K562 (cell line): ENCODE data around the gene ZNF335. TPM values are rescaled to one million over a fixed set of nuclear protein-coding genes. Genes with fewer than 3 reads are reported as not detected.

Experiments used
- HDAC1 ChIP-seq, 2 experiments: fragments of 450-650 bp; IDR thresholded peaks; 2 replicates each; pipeline ENCODE4 v1.6.1; 2016 to 2017; ENCODE audit warnings: inconsistent platforms in 1 of 2, mild to moderate bottlenecking in 1 of 2, moderate library complexity in 1 of 2
- MIER1 ChIP-seq: fragments of 450-650 bp; IDR thresholded peaks from 2 replicates; pipeline ENCODE4 v1.6.1; 2016; ENCODE audit warnings: antibody characterized with exemption, mild to moderate bottlenecking, low read depth
- PTBP1 ChIP-seq: fragments of 200-400 bp; formaldehyde crosslinking; IDR thresholded peaks from 2 replicates; pipeline ENCODE4 v1.6.1; 2017; ENCODE audit warnings: low read depth, low read length
- RCOR1 ChIP-seq, 2 experiments: IDR thresholded peaks; 2 replicates each; pipeline ENCODE4 v1.6.1; 2012; ENCODE audit warnings: low read depth in 2 of 2, low read length in 2 of 2, borderline replicate concordance in 1 of 2, improper control_type of control experiment in 1 of 2
- SIN3A ChIP-seq, 2 experiments: fragments of 150-350 bp in 1 of 2; IDR thresholded peaks; 2 replicates each; pipeline ENCODE4 v1.6.1; 2011 to 2016; ENCODE audit warnings: borderline replicate concordance in 2 of 2, low read depth in 2 of 2, low read length in 2 of 2, mild to moderate bottlenecking in 2 of 2, moderate library complexity in 2 of 2; ENCODE audit not compliant: control insufficient read depth in 1 of 2
- SMAD4 ChIP-seq: fragments of 250-450 bp; sonication (Bioruptor Pico); conservative IDR thresholded peaks from 2 replicates; pipeline ENCODE4 v1.8.0; 2021; ENCODE audit warnings: inconsistent platforms, mild to moderate bottlenecking, moderate library complexity
- TCFL5 ChIP-seq: fragments of 250-450 bp; sonication (Bioruptor Pico); conservative IDR thresholded peaks from 2 replicates; pipeline ENCODE4 v1.6.1; 2021; ENCODE audit warnings: mild to moderate bottlenecking, moderate library complexity, matching md5 sums
- THAP12 ChIP-seq: fragments of 250-450 bp; sonication (Bioruptor Pico); IDR thresholded peaks from 2 replicates; pipeline ENCODE4 v1.9.0; 2021; ENCODE audit warnings: mild to moderate bottlenecking, inconsistent platforms
- TRIM25 ChIP-seq: fragments of 450-650 bp; IDR thresholded peaks from 2 replicates; pipeline ENCODE4 v1.7.0; 2016; ENCODE audit warnings: borderline replicate concordance
- U2AF2 ChIP-seq: fragments of 200-400 bp; formaldehyde crosslinking; optimal IDR thresholded peaks from 2 replicates; pipeline ENCODE3; 2017; ENCODE audit warnings: low read depth, mild to moderate bottlenecking, low read length
- ZNF239 ChIP-seq: fragments of 250-450 bp; sonication (Bioruptor Pico); IDR thresholded peaks from 2 replicates; pipeline ENCODE4 v1.4.0; 2020; ENCODE audit warnings: mild to moderate bottlenecking
- ZNF431 ChIP-seq: sonication (generic); formaldehyde crosslinking; IDR thresholded peaks from 2 replicates; pipeline ENCODE4 v1.8.0; 2022; ENCODE audit warnings: mild to moderate bottlenecking, missing genetic modification reagents
- polyA plus RNA-seq, 8 experiments: library from polyadenylated mRNA; depleted of rRNA in 4 of 8; stranded (reverse) in 5 of 8; unstranded in 3 of 8; fragments of >200 nt; fragmentation: Nextera tagmentation in 2 of 8; fragmentation: Illumina TruSeq in 1 of 8; extraction: Ambion mirVana in 2 of 8; extraction: Trizol in 1 of 8; gene quantifications; 2 replicates each; pipeline versions ENCODE4 v1.2.1 to v1.2.3, GENCODE V29; 2011 to 2014; ENCODE audit warnings: inconsistent platforms in 1 of 8, missing spikeins in 1 of 8
- total RNA-seq, 7 experiments: library from RNA; depleted of rRNA in 6 of 7; stranded (reverse); fragments of >200 nt in 6 of 7; fragmentation: Illumina TruSeq in 2 of 7; extraction: Trizol in 2 of 7; gene quantifications; 2 replicates each; pipeline versions ENCODE4 v1.2.1 to v1.2.3, GENCODE V29; 2011 to 2021; ENCODE audit warnings: low replicate concordance in 1 of 7
- TF ChIP-seq, protein P1 (sequence below): sonication (generic); formaldehyde crosslinking; IDR thresholded peaks from 2 replicates; pipeline ENCODE4 v1.8.1; 2022; ENCODE audit warnings: missing genetic modification reagents
- TF ChIP-seq, protein P2 (sequence below): sonication (generic); formaldehyde crosslinking; IDR thresholded peaks from 2 replicates; pipeline ENCODE4 v1.8.1; 2023; ENCODE audit warnings: mild to moderate bottlenecking, missing genetic modification reagents
- TF ChIP-seq, protein P3 (sequence below): fragments of 250-450 bp; sonication (Bioruptor Pico); IDR thresholded peaks from 2 replicates; pipeline ENCODE4 v1.5.0; 2020; ENCODE audit warnings: mild to moderate bottlenecking, borderline replicate concordance

ZNF335 gene
- total and polyA plus RNA-seq, 9 of the 15 experiments (the other 6 are each of a cell fraction or from before 2014, with no cell fraction given) = 0.39 to 16.0 (median 7.6) TPM

DNA sequence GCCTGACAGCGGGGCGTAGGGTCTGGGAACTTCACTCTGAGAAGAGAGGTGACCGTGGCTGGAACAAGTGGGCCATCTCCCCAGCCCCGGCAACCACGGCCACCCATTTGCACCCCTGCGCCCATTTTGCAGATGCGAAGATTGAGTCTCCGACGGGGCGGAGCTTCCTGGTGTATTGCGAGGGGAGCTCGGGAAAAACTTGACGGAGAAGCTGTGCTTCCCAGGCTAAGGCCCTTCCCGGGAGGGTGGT lies 653 bp downstream of the ZNF335 start (continued):
- TF ChIP-seq THAP12 (CRISPR knock-in tag) (0 out of 2 replicates have a peak, but pooled peaks have one; percentile 38), ZNF431 (peak; percentile 28; the same call in 1 of the 2 replicates), ZNF239 (no peak), MIER1 (peak; percentile 80; the same call in 1 of the 2 replicates), U2AF2 (no peak), SMAD4 (CRISPR knock-in tag) (peak; percentile 56), SIN3A (IDR thresholded peaks at IDR 0.05; ENCODE audit: borderline replicate concordance in 2 of 2, control insufficient read depth in 1 of 2, low read depth in 2 of 2, low read length in 2 of 2) (0 out of 4 replicates have a peak, but pooled peaks of 1 of the 2 experiments have one; percentile 37), PTBP1 (peak; percentile 97), TRIM25 (no peak), TCFL5 (CRISPR knock-in tag) (no peak), HDAC1 (IDR thresholded peaks at IDR 0.05) (peak; percentile 91 to 93; a peak in 3 of 4 replicates), RCOR1 (IDR thresholded peaks at IDR 0.05; ENCODE audit: borderline replicate concordance in 1 of 2, low read depth in 2 of 2, low read length in 2 of 2) (peak; percentile 90 to 100)
- TF ChIP-seq, protein P1, sequence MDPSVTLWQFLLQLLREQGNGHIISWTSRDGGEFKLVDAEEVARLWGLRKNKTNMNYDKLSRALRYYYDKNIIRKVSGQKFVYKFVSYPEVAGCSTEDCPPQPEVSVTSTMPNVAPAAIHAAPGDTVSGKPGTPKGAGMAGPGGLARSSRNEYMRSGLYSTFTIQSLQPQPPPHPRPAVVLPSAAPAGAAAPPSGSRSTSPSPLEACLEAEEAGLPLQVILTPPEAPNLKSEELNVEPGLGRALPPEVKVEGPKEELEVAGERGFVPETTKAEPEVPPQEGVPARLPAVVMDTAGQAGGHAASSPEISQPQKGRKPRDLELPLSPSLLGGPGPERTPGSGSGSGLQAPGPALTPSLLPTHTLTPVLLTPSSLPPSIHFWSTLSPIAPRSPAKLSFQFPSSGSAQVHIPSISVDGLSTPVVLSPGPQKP = 0 out of 2 replicates have a peak, but pooled peaks have one; percentile 10
- TF ChIP-seq, protein P2, sequence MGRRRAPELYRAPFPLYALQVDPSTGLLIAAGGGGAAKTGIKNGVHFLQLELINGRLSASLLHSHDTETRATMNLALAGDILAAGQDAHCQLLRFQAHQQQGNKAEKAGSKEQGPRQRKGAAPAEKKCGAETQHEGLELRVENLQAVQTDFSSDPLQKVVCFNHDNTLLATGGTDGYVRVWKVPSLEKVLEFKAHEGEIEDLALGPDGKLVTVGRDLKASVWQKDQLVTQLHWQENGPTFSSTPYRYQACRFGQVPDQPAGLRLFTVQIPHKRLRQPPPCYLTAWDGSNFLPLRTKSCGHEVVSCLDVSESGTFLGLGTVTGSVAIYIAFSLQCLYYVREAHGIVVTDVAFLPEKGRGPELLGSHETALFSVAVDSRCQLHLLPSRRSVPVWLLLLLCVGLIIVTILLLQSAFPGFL (CRISPR knock-in tag) = 0 out of 2 replicates have a peak, but pooled peaks have one; percentile 23
- TF ChIP-seq, protein P3, sequence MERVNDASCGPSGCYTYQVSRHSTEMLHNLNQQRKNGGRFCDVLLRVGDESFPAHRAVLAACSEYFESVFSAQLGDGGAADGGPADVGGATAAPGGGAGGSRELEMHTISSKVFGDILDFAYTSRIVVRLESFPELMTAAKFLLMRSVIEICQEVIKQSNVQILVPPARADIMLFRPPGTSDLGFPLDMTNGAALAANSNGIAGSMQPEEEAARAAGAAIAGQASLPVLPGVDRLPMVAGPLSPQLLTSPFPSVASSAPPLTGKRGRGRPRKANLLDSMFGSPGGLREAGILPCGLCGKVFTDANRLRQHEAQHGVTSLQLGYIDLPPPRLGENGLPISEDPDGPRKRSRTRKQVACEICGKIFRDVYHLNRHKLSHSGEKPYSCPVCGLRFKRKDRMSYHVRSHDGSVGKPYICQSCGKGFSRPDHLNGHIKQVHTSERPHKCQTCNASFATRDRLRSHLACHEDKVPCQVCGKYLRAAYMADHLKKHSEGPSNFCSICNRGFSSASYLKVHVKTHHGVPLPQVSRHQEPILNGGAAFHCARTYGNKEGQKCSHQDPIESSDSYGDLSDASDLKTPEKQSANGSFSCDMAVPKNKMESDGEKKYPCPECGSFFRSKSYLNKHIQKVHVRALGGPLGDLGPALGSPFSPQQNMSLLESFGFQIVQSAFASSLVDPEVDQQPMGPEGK (CRISPR knock-in tag) = no peak
